GM12878 (cell line): ENCODE measurements around the gene MAP3K5. TPM values are rescaled to one million over a fixed set of nuclear protein-coding genes. Genes with fewer than 3 reads are reported as not detected.

Experiments used
- ATAC-seq: fragments of 200-7000 bp; cut with Tn5 transposase; 3 replicates; pipeline ENCODE4 v1.9.1; 2020; ENCODE audit warnings: mild to moderate bottlenecking, moderate library complexity
- BruUV-seq: library from RNA; stranded (reverse); fragments of 400-500 nt; replicated peaks from 2 replicates; lab custom pipeline; 2021; lab: Mats Ljungman, UMichigan
- CTCF ChIA-PET: fragments of 300-600 bp; sonication (Branson Sonifier 250); formaldehyde crosslinking; extraction: SDS; loops from one replicate; lab custom pipeline; 2021; ENCODE audit warnings: inconsistent platforms; lab: Yijun Ruan, JAX
- POLR2A ChIA-PET: fragments of 350-600 bp; formaldehyde crosslinking; extraction: SDS; loops from one replicate; lab custom pipeline; 2021; ENCODE audit warnings: inconsistent platforms; lab: Charles Lee
- RAD21 ChIA-PET: fragments of 300-600 bp; sonication (Branson Sonifier 250); formaldehyde crosslinking; loops from one replicate; lab custom pipeline; 2023; ENCODE audit warnings: antibody characterized with exemption; ENCODE audit not compliant: unreplicated experiment; lab: Charles Lee
- SMC1A ChIA-PET: fragments of 300-600 bp; sonication (Branson Sonifier 250); formaldehyde crosslinking; loops from one replicate; lab custom pipeline; 2023; ENCODE audit not compliant: unreplicated experiment, uncharacterized antibody; lab: Charles Lee
- DNase-seq: peaks from one replicate; pipeline ENCODE4 v3.0.0-alpha.2; 2011; ENCODE audit warnings: low read depth, low spot score
- FAIRE-seq: peaks from 3 replicates; lab custom pipeline; 2011; peaks lifted over from hg19 to GRCh38; lab: Jason Lieb, UNC
- H2AFZ ChIP-seq: 2 replicates; pipeline ENCODE4 v1.6.0; 2011; ENCODE audit warnings: low read depth, low read length, control low read depth; ENCODE audit not compliant: control insufficient read depth
- H3K27ac ChIP-seq: 2 replicates; pipeline ENCODE4 v1.5.1; 2011; ENCODE audit warnings: control low read depth; ENCODE audit not compliant: control insufficient read depth, insufficient read depth
- H3K27me3 ChIP-seq, 2 experiments: replicated peaks in 1 of 2; 2 replicates each; pipeline versions ENCODE4 v1.6.0 to v1.6.1; 2011; ENCODE audit warnings: low read length in 1 of 2; ENCODE audit not compliant: control insufficient read depth in 2 of 2, insufficient read depth in 2 of 2
- H3K36me3 ChIP-seq, 2 experiments: 2 replicates each; pipeline ENCODE4 v1.5.1; 2011; ENCODE audit warnings: low read length in 1 of 2; ENCODE audit not compliant: control insufficient read depth in 2 of 2, insufficient read depth in 2 of 2
- H3K4me1 ChIP-seq: 2 replicates; pipeline ENCODE4 v1.6.1; 2011; ENCODE audit warnings: mild to moderate bottlenecking, low read length, moderate library complexity, mixed read lengths; ENCODE audit not compliant: control insufficient read depth, insufficient read depth
- H3K4me2 ChIP-seq: 2 replicates; pipeline ENCODE4 v1.6.0; 2011; ENCODE audit warnings: control low read depth; ENCODE audit not compliant: control insufficient read depth, insufficient read depth
- H3K4me3 ChIP-seq: fragments of 200-600 bp; sonication (generic); 2 replicates; pipeline ENCODE4 v1.5.1; 2016
- H3K79me2 ChIP-seq: 2 replicates; pipeline ENCODE4 v1.6.0; 2011; ENCODE audit warnings: low read length; ENCODE audit not compliant: control insufficient read depth, insufficient read depth
- H3K9ac ChIP-seq: 2 replicates; pipeline ENCODE4 v1.8.0; 2011; ENCODE audit warnings: low read length, control low read depth, mixed read lengths; ENCODE audit not compliant: control insufficient read depth, insufficient read depth
- H3K9me3 ChIP-seq: replicated peaks from 3 replicates; pipeline ENCODE4 v1.5.1; 2011; ENCODE audit warnings: mild to moderate bottlenecking, low read length; ENCODE audit not compliant: control insufficient read depth, insufficient read depth
- H4K20me1 ChIP-seq: 2 replicates; pipeline ENCODE4 v1.6.0; 2011; ENCODE audit not compliant: control insufficient read depth, insufficient read depth
- BHLHE40 ChIP-seq, 2 experiments: fragments of 450-650 bp in 1 of 2; IDR thresholded peaks; 2 replicates each; pipeline ENCODE4 v1.6.1; 2011 to 2017; ENCODE audit warnings: low read depth in 2 of 2, borderline replicate concordance in 1 of 2, improper control_type of control experiment in 1 of 2, low read length in 1 of 2, mild to moderate bottlenecking in 1 of 2
- CREM ChIP-seq: IDR thresholded peaks from 2 replicates; pipeline ENCODE4 v1.6.1; 2014; ENCODE audit warnings: antibody characterized with exemption, low read depth
- MYC ChIP-seq: IDR thresholded peaks from 2 replicates; pipeline ENCODE4 v1.6.1; 2011; ENCODE audit warnings: mild to moderate bottlenecking, low read length, moderate library complexity, inconsistent platforms; ENCODE audit not compliant: insufficient read depth, insufficient replicate concordance, insufficient read length, severe bottlenecking
- POLR2AphosphoS5 ChIP-seq: IDR thresholded peaks from 2 replicates; pipeline ENCODE4 v1.6.1; 2011; ENCODE audit warnings: mild to moderate bottlenecking, low read length, inconsistent platforms
- WGBS: methylation state at CpG from one replicate; pipeline ENCODE4 v1.1.6; 2016; ENCODE audit warnings: low lambda C conversion rate; ENCODE audit not compliant: insufficient replicate concordance, insufficient coverage; ENCODE audit errors: missing lambda C conversion rate; 5-methylcytosine and 5-hydroxymethylcytosine counted together
- in situ Hi-C: fragments of 300-500 bp; cut with MboI; formaldehyde crosslinking; loops from 9 replicates; pipeline ENCODE4 v1.14.3; 2018; ENCODE audit warnings: mixed read lengths
- intact Hi-C: fragments of 100-400 bp; cut with micrococcal nuclease; formaldehyde crosslinking; loops from one replicate; pipeline ENCODE4 v1.14.2; 2022; ENCODE audit not compliant: unreplicated experiment
- polyA plus RNA-seq, 11 experiments: library from polyadenylated mRNA; depleted of rRNA in 4 of 11; unstranded in 6 of 11; stranded (reverse) in 5 of 11; fragments of >200 nt; fragmentation: Nextera tagmentation in 4 of 11; fragmentation: Illumina TruSeq in 1 of 11; extraction: Ambion mirVana in 4 of 11; extraction: Trizol in 1 of 11; gene quantifications; 1 replicate in 1 of 11; 2 replicates in 10 of 11; pipeline versions ENCODE4 v1.2.1 to v1.2.3, GENCODE V29; 2011 to 2016; ENCODE audit warnings: inconsistent platforms in 2 of 11, missing spikeins in 2 of 11, low read depth in 1 of 11
- total RNA-seq, 4 experiments: library from RNA; depleted of rRNA in 3 of 4; stranded (reverse); fragments of >200 nt in 3 of 4; fragmentation: Illumina TruSeq in 1 of 4; extraction: Trizol in 1 of 4; gene quantifications; 2 replicates each; pipeline versions ENCODE4 v1.2.1 to v1.2.3, GENCODE V29; 2013 to 2021

The MAP3K5 gene
- total and polyA plus RNA-seq, 10 of the 15 experiments (the other 5 are each of a cell fraction or from before 2014, with no cell fraction given): 5.4 to 34.3 (median 26.4) TPM

DNA sequence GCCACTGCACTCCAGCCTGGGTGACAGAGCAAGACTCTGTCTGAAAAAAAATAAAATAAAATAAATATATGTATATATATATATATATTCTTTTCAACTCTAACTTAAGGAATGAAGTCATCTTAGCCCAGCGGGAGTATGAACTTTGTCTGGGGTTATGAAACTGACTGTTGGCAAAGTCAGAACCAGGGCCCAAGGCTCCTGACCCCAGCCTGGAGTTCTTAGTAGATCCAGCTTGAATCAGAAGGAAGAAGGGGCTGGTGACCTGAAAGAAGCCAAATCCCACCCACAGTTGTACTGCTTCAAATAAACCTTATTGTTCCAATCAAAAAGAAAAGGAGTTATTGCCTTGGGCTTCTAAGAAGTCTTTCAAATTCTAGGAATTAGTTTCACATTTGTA is 158.9 kb downstream of the MAP3K5 start:
- in situ Hi-C loops (no loop called here), intact Hi-C loops (no loop called here)
- Histone ChIP-seq H3K36me3 (peaks cover 8 to 40% of the 10 kb centered on the region in 2 experiments), H4K20me1 (no peaks in the 10 kb centered on the region), H3K9me3 (no peaks in the 10 kb centered on the region), H3K4me1 (no peaks in the 10 kb centered on the region), H3K4me2 (no peak overlapping the region), H3K4me3 (no peak overlapping the region), H2AFZ (no peak overlapping the region), H3K79me2 (no peaks in the 10 kb centered on the region), H3K27ac (no peak overlapping the region), H3K27me3 (no peaks in the 10 kb centered on the region), H3K9ac (no peak overlapping the region)
- 100% methylated on average over 1 of the region's 1 CpG for WGBS
- CTCF ChIA-PET: interaction anchor here (0.6 to 9.1 kb wide), 2 partner anchors 10 to 194 kb away, joined by 3 to 77 read pairs; no protein-coding TSS in a partner anchor
- DNase-seq (no peak), FAIRE-seq (no peak), ATAC-seq (no peak)
- TF ChIP-seq POLR2AphosphoS5: 0 out of 2 replicates have a peak, but pooled peaks have one; percentile 23
- TF ChIP-seq CREM: no peak
- TF ChIP-seq BHLHE40 (IDR thresholded peaks at IDR 0.05; ENCODE audit: borderline replicate concordance in 1 of 2, low read depth in 2 of 2, low read length in 1 of 2): no peak
- POLR2A ChIA-PET: no interaction called here
- SMC1A ChIA-PET: interaction anchor here (2.4 kb wide), 1 partner anchor 11 kb away, joined by 15 read pairs; no protein-coding TSS in a partner anchor
- BruUV-seq: no TSS peak
- RAD21 ChIA-PET: no interaction called here

DNA sequence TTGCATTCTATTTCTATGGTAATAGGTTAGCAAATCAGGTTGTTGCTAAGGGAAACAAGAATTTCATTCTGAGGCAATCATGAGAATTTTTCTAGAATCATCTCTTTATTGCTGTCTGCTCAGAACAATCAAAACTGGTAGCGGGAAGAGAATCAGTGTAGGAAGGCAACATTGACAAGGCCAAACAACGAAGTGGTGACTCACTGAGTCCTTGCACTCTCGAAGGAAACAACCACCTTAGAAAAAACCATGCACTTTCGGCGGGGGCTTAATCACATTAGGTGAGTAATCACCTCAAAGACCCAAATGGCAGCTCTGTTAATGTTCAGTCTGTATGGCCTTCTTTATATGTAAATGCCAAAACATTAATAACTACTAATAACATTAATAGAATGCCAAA is 163.3 kb downstream of the MAP3K5 start:
- Histone ChIP-seq H3K9me3 (no peaks in the 10 kb centered on the region), H4K20me1 (no peaks in the 10 kb centered on the region), H3K27me3 (no peaks in the 10 kb centered on the region), H3K79me2 (no peaks in the 10 kb centered on the region), H3K4me1 (no peaks in the 10 kb centered on the region), H3K27ac (no peak overlapping the region), H3K9ac (no peak overlapping the region), H3K36me3 (peaks cover 1 to 27% of the 10 kb centered on the region in 2 experiments), H2AFZ (no peak overlapping the region), H3K4me3 (no peak overlapping the region), H3K4me2 (no peak overlapping the region)
- BruUV-seq: no TSS peak
- FAIRE-seq (no peak), DNase-seq (no peak), ATAC-seq (no peak)
- TF ChIP-seq POLR2AphosphoS5 (0 out of 2 replicates have a peak, but pooled peaks have one; percentile 21), MYC (no peak)
- RAD21 ChIA-PET: no interaction called here
- POLR2A ChIA-PET: no interaction called here
- SMC1A ChIA-PET: interaction anchor here (0.8 kb wide), 1 partner anchor 161 kb away, joined by 3 read pairs; no protein-coding TSS in a partner anchor
- intact Hi-C loops: no loop called here
- CTCF ChIA-PET: interaction anchor here (9.1 kb wide), 1 partner anchor 14 kb away, joined by 77 read pairs; no protein-coding TSS in a partner anchor
- WGBS: over 99% methylated on average over 5 of the region's 5 CpGs
- in situ Hi-C loops: no loop called here
